HepG2 (cell line): Measurements from ENCODE around the gene PRKCE.

Experiments used
- CBX5 ChIP-seq: sonication (generic); formaldehyde crosslinking; IDR thresholded peaks from 2 replicates; pipeline ENCODE4 v1.4.0; 2020; ENCODE audit warnings: missing genetic modification reagents, borderline replicate concordance
- CCAR2 ChIP-seq: fragments of 200-400 bp; formaldehyde crosslinking; optimal IDR thresholded peaks from 2 replicates; pipeline ENCODE3; 2018; ENCODE audit warnings: low read depth, mild to moderate bottlenecking, low read length, moderate library complexity
- CTCF ChIP-seq: sonication (generic); formaldehyde crosslinking; IDR thresholded peaks from 2 replicates; pipeline ENCODE4 v1.5.0; 2020; ENCODE audit warnings: mild to moderate bottlenecking, missing genetic modification reagents, moderate library complexity
- EP300 ChIP-seq, 3 experiments: sonication (generic) in 1 of 3; formaldehyde crosslinking in 1 of 3; IDR thresholded peaks; 2 replicates each; pipeline versions ENCODE4 v1.5.1 to v1.6.1; 2011 to 2020; ENCODE audit warnings: low read depth in 2 of 3, low read length in 2 of 3, borderline replicate concordance in 1 of 3, improper control_type of control experiment in 1 of 3, mild to moderate bottlenecking in 1 of 3, missing genetic modification reagents in 1 of 3, moderate library complexity in 1 of 3
- HCFC1 ChIP-seq: fragments of 150-350 bp; IDR thresholded peaks from 2 replicates; pipeline ENCODE4 v1.6.1; 2014; ENCODE audit warnings: low read depth, low read length
- HNRNPLL ChIP-seq: fragments of 200-400 bp; formaldehyde crosslinking; IDR thresholded peaks from 2 replicates; pipeline ENCODE4 v1.6.1; 2017; ENCODE audit warnings: mild to moderate bottlenecking, low read depth, low read length; ENCODE audit not compliant: poor library complexity, severe bottlenecking
- MTF1 ChIP-seq: sonication (generic); formaldehyde crosslinking; IDR thresholded peaks from 2 replicates; pipeline ENCODE4 v1.5.0; 2020; ENCODE audit warnings: missing genetic modification reagents
- NCOA1 ChIP-seq: sonication (generic); formaldehyde crosslinking; IDR thresholded peaks from 2 replicates; pipeline ENCODE4 v1.9.0; 2021; ENCODE audit warnings: missing genetic modification reagents
- POLR2AphosphoS2 ChIP-seq: IDR thresholded peaks from 2 replicates; pipeline ENCODE4 v1.6.1; 2011; ENCODE audit warnings: low read depth, low read length, improper control_type of control experiment
- RBM39 ChIP-seq: fragments of 200-400 bp; formaldehyde crosslinking; IDR thresholded peaks from one replicate; pipeline ENCODE4 v1.6.1; 2018; ENCODE audit warnings: antibody characterized with exemption, mild to moderate bottlenecking, low read depth, low read length; ENCODE audit not compliant: poor library complexity, severe bottlenecking
- ZNF782 ChIP-seq: sonication (generic); formaldehyde crosslinking; IDR thresholded peaks from 2 replicates; pipeline ENCODE4 v1.4.0; 2020; ENCODE audit warnings: missing genetic modification reagents, mild to moderate bottlenecking, borderline replicate concordance
- ZNF841 ChIP-seq: sonication (generic); formaldehyde crosslinking; IDR thresholded peaks from 2 replicates; pipeline ENCODE4 v1.8.1; 2023; ENCODE audit warnings: missing genetic modification reagents, borderline replicate concordance
- TF ChIP-seq, protein P1 (sequence below): sonication (generic); formaldehyde crosslinking; IDR thresholded peaks from 2 replicates; pipeline ENCODE4 v1.4.0; 2020; ENCODE audit warnings: mild to moderate bottlenecking, missing genetic modification reagents

- no peak for TF ChIP-seq CTCF (CRISPR knock-in tag)
- TF ChIP-seq RBM39, result no peak
- TF ChIP-seq NCOA1, result no peak
- no peak for TF ChIP-seq HNRNPLL
- no peak for TF ChIP-seq HCFC1
- TF ChIP-seq ZNF782 (CRISPR knock-in tag), result no peak
- TF ChIP-seq, protein P1, sequence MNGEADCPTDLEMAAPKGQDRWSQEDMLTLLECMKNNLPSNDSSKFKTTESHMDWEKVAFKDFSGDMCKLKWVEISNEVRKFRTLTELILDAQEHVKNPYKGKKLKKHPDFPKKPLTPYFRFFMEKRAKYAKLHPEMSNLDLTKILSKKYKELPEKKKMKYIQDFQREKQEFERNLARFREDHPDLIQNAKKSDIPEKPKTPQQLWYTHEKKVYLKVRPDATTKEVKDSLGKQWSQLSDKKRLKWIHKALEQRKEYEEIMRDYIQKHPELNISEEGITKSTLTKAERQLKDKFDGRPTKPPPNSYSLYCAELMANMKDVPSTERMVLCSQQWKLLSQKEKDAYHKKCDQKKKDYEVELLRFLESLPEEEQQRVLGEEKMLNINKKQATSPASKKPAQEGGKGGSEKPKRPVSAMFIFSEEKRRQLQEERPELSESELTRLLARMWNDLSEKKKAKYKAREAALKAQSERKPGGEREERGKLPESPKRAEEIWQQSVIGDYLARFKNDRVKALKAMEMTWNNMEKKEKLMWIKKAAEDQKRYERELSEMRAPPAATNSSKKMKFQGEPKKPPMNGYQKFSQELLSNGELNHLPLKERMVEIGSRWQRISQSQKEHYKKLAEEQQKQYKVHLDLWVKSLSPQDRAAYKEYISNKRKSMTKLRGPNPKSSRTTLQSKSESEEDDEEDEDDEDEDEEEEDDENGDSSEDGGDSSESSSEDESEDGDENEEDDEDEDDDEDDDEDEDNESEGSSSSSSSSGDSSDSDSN (CRISPR knock-in tag), result no peak
- TF ChIP-seq ZNF841, result no peak
- no peak for TF ChIP-seq MTF1
- TF ChIP-seq POLR2AphosphoS2, result no peak
- no peak for TF ChIP-seq EP300 (IDR thresholded peaks at IDR 0.05; ENCODE audit: low read depth in 2 of 2, low read length in 2 of 2)
- no peak for TF ChIP-seq EP300 (CRISPR knock-in tag; IDR thresholded peaks at IDR 0.05; ENCODE audit: borderline replicate concordance)
- no peak for TF ChIP-seq CBX5 (CRISPR knock-in tag)
- TF ChIP-seq CCAR2, result no peak
These were observed 273.6 kb downstream of the PRKCE start for GRCh38 chr2:45925026-45925425.
